ENCODE measurements around the gene RPL38.

DNA sequence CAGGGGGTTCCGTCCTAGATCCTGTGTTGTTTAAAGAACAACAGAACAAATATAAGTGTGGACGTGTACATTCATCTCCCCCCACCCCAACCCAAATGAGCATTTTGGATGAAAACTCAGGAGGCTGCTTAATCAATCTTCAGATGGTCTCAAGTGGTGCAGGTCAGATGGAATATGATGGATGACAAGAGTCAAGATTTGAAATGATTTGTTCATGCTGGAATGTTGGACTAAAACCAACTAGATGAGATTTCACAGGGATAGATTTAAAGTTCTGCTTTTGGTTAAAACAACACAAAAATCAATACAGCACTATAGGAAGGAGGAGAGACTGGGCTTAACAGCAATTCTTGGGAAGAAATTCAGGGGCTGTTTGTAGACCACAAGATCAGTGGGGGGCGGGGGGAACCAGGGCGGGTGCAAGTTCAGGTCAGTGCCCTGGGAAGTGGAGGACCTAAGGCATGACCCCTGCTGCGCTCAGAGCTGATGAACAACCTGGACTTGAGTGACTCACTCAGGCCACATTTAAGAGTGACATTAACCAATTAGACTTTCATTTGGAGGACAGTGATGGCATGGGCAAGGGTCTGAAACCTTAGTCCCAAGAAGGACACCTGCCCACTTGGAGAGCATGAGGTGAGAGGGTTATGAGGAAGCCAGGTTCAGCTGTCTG, 25.0 kb downstream of the RPL38 start:
- no peak for TF ChIP-seq POLR2AphosphoS5 (IDR thresholded peaks at IDR 0.05; ENCODE audit: low read depth, low read length)
- TF ChIP-seq SPI1 (IDR thresholded peaks at IDR 0.05; ENCODE audit: low read depth, low read length): no peak
- no peak for TF ChIP-seq PAX5 (IDR thresholded peaks at IDR 0.05; ENCODE audit: insufficient read depth, low read length, severe bottlenecking)
- no peak for TF ChIP-seq POLR2A (IDR thresholded peaks at IDR 0.05; ENCODE audit: low read depth, low read length)
- no peak for TF ChIP-seq TAF1 (IDR thresholded peaks at IDR 0.05; ENCODE audit: low read depth, low read length)
